Peyer's patch (tissue), 4 donors: ENCODE results near the gene ENO3.

Experiments
- CTCF ChIP-seq, 6 experiments: fragments of 450-650 bp in 4 of 6; fragments of 200-600 bp in 2 of 6; sonication (generic) in 1 of 6; IDR thresholded peaks; one replicate each; pipeline ENCODE4 v1.5.1; 2017 to 2019; ENCODE audit warnings: antibody characterized with exemption in 6 of 6, mild to moderate bottlenecking in 3 of 6, moderate library complexity in 1 of 6
- POLR2A ChIP-seq, 2 donors: fragments of 450-650 bp; IDR thresholded peaks; one replicate each; pipeline ENCODE4 v1.5.1; 2017; ENCODE audit warnings: antibody characterized with exemption in 2 of 2, mild to moderate bottlenecking in 2 of 2, moderate library complexity in 2 of 2

DNA sequence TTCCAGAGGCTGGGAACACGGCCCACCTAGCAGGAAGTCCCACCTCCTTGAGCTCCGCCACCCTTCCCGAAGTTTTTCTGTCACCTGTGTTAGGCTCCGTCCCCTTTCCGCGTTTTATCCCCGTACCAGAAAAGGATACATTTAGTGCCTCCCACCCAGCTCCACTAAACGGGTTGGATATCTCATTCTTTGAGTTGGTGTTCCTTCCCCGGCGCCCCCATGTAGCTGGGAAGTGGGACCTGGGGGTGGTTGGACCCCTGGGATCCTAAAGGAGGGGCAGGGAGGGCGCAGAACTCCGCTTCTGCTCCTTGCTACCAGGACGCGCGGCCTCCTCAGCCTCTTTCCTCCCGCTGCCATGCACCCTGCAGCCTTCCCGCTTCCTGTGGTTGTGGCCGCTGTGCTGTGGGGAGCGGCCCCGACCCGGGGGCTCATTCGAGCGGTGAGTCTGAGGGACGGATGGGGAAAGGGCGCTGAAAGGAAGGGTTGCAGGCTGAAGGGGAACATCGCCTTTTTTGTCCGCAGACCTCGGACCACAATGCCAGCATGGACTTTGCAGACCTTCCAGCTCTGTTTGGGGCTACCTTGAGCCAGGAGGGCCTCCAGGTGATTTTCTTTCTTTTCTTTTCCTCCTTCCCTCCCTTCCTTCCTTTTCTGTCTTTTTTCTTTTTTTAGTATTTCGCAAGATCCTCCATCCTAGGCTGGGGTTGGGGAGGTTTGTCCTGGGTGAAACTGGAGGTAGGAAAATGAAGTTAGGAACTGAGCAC, 10.2 kb upstream of the ENO3 start:
- no peak for TF ChIP-seq CTCF (IDR thresholded peaks at IDR 0.05)
- no peak for TF ChIP-seq POLR2A (IDR thresholded peaks at IDR 0.05)
